Stimulated activated CD4-positive, alpha-beta T cell treated with anti-CD3 and anti-CD28 coated beads, TNF-alpha, amount 100 ng/mL, for 4 hours (primary cell): ENCODE measurements around the gene CHPF.

Source experiments
- DNase-seq, 3 experiments: peaks; one replicate each; pipeline ENCODE4 v3.0.0-alpha.2; 2020; ENCODE audit warnings: low read depth in 3 of 3

CHPF gene

GRCh38 chr2:219543596-219544358 lies at the start of gene CHPF, which contains the start of gene TMEM198:
Gene CHPF (minus strand): TSS chr2:219543809. CDS start chr2:219543538, 271 bp downstream.
Gene TMEM198 (plus strand): TSS chr2:219544028. CDS start chr2:219544728, 700 bp downstream.
- peak; percentile 82 to 90 (median 86) for DNase-seq

- no peak for DNase-seq
Measured at GRCh38 chr2:219593154-219593553, 49.5 kb upstream of the CHPF start.

- DNase-seq = no peak
Measured at GRCh38 chr2:219592736-219593135, 49.1 kb upstream of the CHPF start.

GRCh38 chr2:219591091-219591490 lies 47.5 kb upstream of the CHPF start:
- DNase-seq = no peak

GRCh38 chr2:219581346-219581745 lies 37.7 kb upstream of the CHPF start:
- DNase-seq = no peak

GRCh38 chr2:219578811-219579613 lies 35.4 kb upstream of the CHPF start:
- DNase-seq = no peak

GRCh38 chr2:219576505-219577388 lies 33.1 kb upstream of the CHPF start:
- no peak for DNase-seq

GRCh38 chr2:219575566-219576504 lies 32.2 kb upstream of the CHPF start:
- no peak for DNase-seq

GRCh38 chr2:219574484-219575311 lies 31.1 kb upstream of the CHPF start:
- DNase-seq = no peak

- DNase-seq = no peak
Measured at GRCh38 chr2:219573166-219573565, 29.6 kb upstream of the CHPF start.

- no peak for DNase-seq
Measured at GRCh38 chr2:219572237-219573001, 28.8 kb upstream of the CHPF start, which contains the start of gene INHA. Gene INHA (plus strand): TSS chr2:219572310. CDS start chr2:219572375, 65 bp downstream.

- no peak for DNase-seq
Measured at GRCh38 chr2:219571311-219572236, 28.0 kb upstream of the CHPF start, which contains the start of gene OBSL1. Gene OBSL1 (minus strand): TSS chr2:219571539. CDS start chr2:219571232, 307 bp downstream.

- no peak for DNase-seq
Measured at GRCh38 chr2:219570924-219571310, 27.3 kb upstream of the CHPF start.

- DNase-seq = no peak
Measured at GRCh38 chr2:219570194-219570923, 26.8 kb upstream of the CHPF start.

GRCh38 chr2:219569635-219570034 lies 26.0 kb upstream of the CHPF start:
- DNase-seq = no peak

- no peak for DNase-seq
Measured at GRCh38 chr2:219569041-219569440, 25.4 kb upstream of the CHPF start.

- DNase-seq = no peak
Measured at GRCh38 chr2:219567791-219568361, 24.3 kb upstream of the CHPF start.
